ENCODE data around the gene POTEH.
"Not testable (repeated sequence)": the region's sequence is repeated elsewhere in the genome, so short reads cannot be mapped to it uniquely, and the experiment has no call there.

Gene POTEH

GRCh38 chr22:15738157-15738908, 48.5 kb downstream of the POTEH start:
- not testable (repeated sequence) for DNase-seq (ENCODE audit: low read depth, low spot score)

GRCh38 chr22:15738909-15739391, 49.1 kb downstream of the POTEH start:
- not testable (repeated sequence) for DNase-seq (ENCODE audit: low read depth, low spot score)

- DNase-seq (ENCODE audit: low read depth, low spot score), result not testable (repeated sequence)
These were observed 58.0 kb downstream of the POTEH start for GRCh38 chr22:15747636-15748323.

GRCh38 chr22:15749181-15749970, 59.5 kb downstream of the POTEH start:
- not testable (repeated sequence) for DNase-seq (ENCODE audit: low read depth, low spot score)

GRCh38 chr22:15759443-15760097, 69.7 kb downstream of the POTEH start:
- not testable (repeated sequence) for DNase-seq (ENCODE audit: low read depth, low spot score)

- not testable (repeated sequence) for DNase-seq (ENCODE audit: low read depth, low spot score)
These were observed 70.7 kb downstream of the POTEH start for GRCh38 chr22:15760388-15761150.

GRCh38 chr22:15761151-15761777, 71.4 kb downstream of the POTEH start:
- not testable (repeated sequence) for DNase-seq (ENCODE audit: low read depth, low spot score)

GRCh38 chr22:15763559-15763958, 73.7 kb downstream of the POTEH start:
- not testable (repeated sequence) for DNase-seq (ENCODE audit: low read depth, low spot score)

All from iPS DF 19.7 (cell line).